ENCODE measurements around the gene MDP1.

MDP1 gene

GRCh38 chr14:24181371-24182077 lies 34.3 kb downstream of the MDP1 start:
- H3K4me3 ChIP-seq (ENCODE audit: low read depth in 1 of 2, low read length in 2 of 2): no peak overlapping the region
- H3K27me3 ChIP-seq (ENCODE audit: control insufficient read depth in 1 of 2, insufficient read depth in 2 of 2, low read length in 2 of 2): no peaks in the 10 kb centered on the region
- no peak overlapping the region for H3K27ac ChIP-seq (ENCODE audit: low read depth, low read length)
- no peak overlapping the region for H3K9ac ChIP-seq (ENCODE audit: low read length)
- peaks cover 81% of the 10 kb centered on the region for H3K36me3 ChIP-seq (ENCODE audit: insufficient read depth, low read length)
- no peaks in the 10 kb centered on the region for H3K9me3 ChIP-seq (ENCODE audit: low read length)
- peaks cover 11% of the 10 kb centered on the region for H3K4me1 ChIP-seq (ENCODE audit: insufficient read depth, low read length)

GRCh38 chr14:24179961-24180796 lies 35.7 kb downstream of the MDP1 start:
- peaks cover 11% of the 10 kb centered on the region for H3K4me1 ChIP-seq (ENCODE audit: insufficient read depth, low read length)
- H3K27ac ChIP-seq (ENCODE audit: low read depth, low read length): peak overlapping the region; percentile 66
- H3K27me3 ChIP-seq (ENCODE audit: control insufficient read depth in 1 of 2, insufficient read depth in 2 of 2, low read length in 2 of 2): no peaks in the 10 kb centered on the region
- no peak overlapping the region for H3K4me3 ChIP-seq (ENCODE audit: low read depth in 1 of 2, low read length in 2 of 2)
- no peak overlapping the region for H3K9ac ChIP-seq (ENCODE audit: low read length)
- H3K9me3 ChIP-seq (ENCODE audit: low read length): no peaks in the 10 kb centered on the region
- peaks cover 69% of the 10 kb centered on the region for H3K36me3 ChIP-seq (ENCODE audit: insufficient read depth, low read length)

- H3K27ac ChIP-seq (ENCODE audit: low read depth, low read length): peak overlapping the region; percentile 66
- peaks cover 11% of the 10 kb centered on the region for H3K4me1 ChIP-seq (ENCODE audit: insufficient read depth, low read length)
- H3K9me3 ChIP-seq (ENCODE audit: low read length): no peaks in the 10 kb centered on the region
- no peak overlapping the region for H3K9ac ChIP-seq (ENCODE audit: low read length)
- no peaks in the 10 kb centered on the region for H3K27me3 ChIP-seq (ENCODE audit: control insufficient read depth in 1 of 2, insufficient read depth in 2 of 2, low read length in 2 of 2)
- no peak overlapping the region for H3K4me3 ChIP-seq (ENCODE audit: low read depth in 1 of 2, low read length in 2 of 2)
- peaks cover 62% of the 10 kb centered on the region for H3K36me3 ChIP-seq (ENCODE audit: insufficient read depth, low read length)
Measured at GRCh38 chr14:24179294-24179960, 36.4 kb downstream of the MDP1 start.

- H3K9ac ChIP-seq (ENCODE audit: low read length): no peak overlapping the region
- H3K36me3 ChIP-seq (ENCODE audit: insufficient read depth, low read length): peaks cover 54% of the 10 kb centered on the region
- H3K27me3 ChIP-seq (ENCODE audit: control insufficient read depth in 1 of 2, insufficient read depth in 2 of 2, low read length in 2 of 2): no peaks in the 10 kb centered on the region
- no peaks in the 10 kb centered on the region for H3K9me3 ChIP-seq (ENCODE audit: low read length)
- no peak overlapping the region for H3K4me3 ChIP-seq (ENCODE audit: low read depth in 1 of 2, low read length in 2 of 2)
- H3K27ac ChIP-seq (ENCODE audit: low read depth, low read length): no peak overlapping the region
- H3K4me1 ChIP-seq (ENCODE audit: insufficient read depth, low read length): peaks cover 11% of the 10 kb centered on the region
Measured at GRCh38 chr14:24178399-24179178, 37.3 kb downstream of the MDP1 start.

GRCh38 chr14:24177891-24178290 lies 38.0 kb downstream of the MDP1 start:
- H3K27ac ChIP-seq (ENCODE audit: low read depth, low read length): no peak overlapping the region
- no peak overlapping the region for H3K9ac ChIP-seq (ENCODE audit: low read length)
- H3K9me3 ChIP-seq (ENCODE audit: low read length): no peaks in the 10 kb centered on the region
- H3K36me3 ChIP-seq (ENCODE audit: insufficient read depth, low read length): peaks cover 48% of the 10 kb centered on the region
- H3K4me1 ChIP-seq (ENCODE audit: insufficient read depth, low read length): peaks cover 11% of the 10 kb centered on the region
- no peak overlapping the region for H3K4me3 ChIP-seq (ENCODE audit: low read depth in 1 of 2, low read length in 2 of 2)
- no peaks in the 10 kb centered on the region for H3K27me3 ChIP-seq (ENCODE audit: control insufficient read depth in 1 of 2, insufficient read depth in 2 of 2, low read length in 2 of 2)

GRCh38 chr14:24177041-24177825 lies 38.6 kb downstream of the MDP1 start:
- no peak overlapping the region for H3K27ac ChIP-seq (ENCODE audit: low read depth, low read length)
- peaks cover 42% of the 10 kb centered on the region for H3K36me3 ChIP-seq (ENCODE audit: insufficient read depth, low read length)
- peaks cover 11% of the 10 kb centered on the region for H3K4me1 ChIP-seq (ENCODE audit: insufficient read depth, low read length)
- H3K9ac ChIP-seq (ENCODE audit: low read length): no peak overlapping the region
- H3K27me3 ChIP-seq (ENCODE audit: control insufficient read depth in 1 of 2, insufficient read depth in 2 of 2, low read length in 2 of 2): no peaks in the 10 kb centered on the region
- H3K9me3 ChIP-seq (ENCODE audit: low read length): no peaks in the 10 kb centered on the region
- H3K4me3 ChIP-seq (ENCODE audit: low read depth in 1 of 2, low read length in 2 of 2): no peak overlapping the region

- Histone ChIP-seq H3K36me3 (ENCODE audit: insufficient read depth, low read length) (peaks cover 37% of the 10 kb centered on the region), H3K9me3 (ENCODE audit: low read length) (no peaks in the 10 kb centered on the region), H3K4me3 (ENCODE audit: low read depth in 1 of 2, low read length in 2 of 2) (no peak overlapping the region), H3K4me1 (ENCODE audit: insufficient read depth, low read length) (peaks cover 11% of the 10 kb centered on the region), H3K27me3 (ENCODE audit: control insufficient read depth in 1 of 2, insufficient read depth in 2 of 2, low read length in 2 of 2) (no peaks in the 10 kb centered on the region), H3K9ac (ENCODE audit: low read length) (no peak overlapping the region), H3K27ac (ENCODE audit: low read depth, low read length) (no peak overlapping the region)
Measured at GRCh38 chr14:24176599-24176998, 39.3 kb downstream of the MDP1 start.

GRCh38 chr14:24172871-24173281 lies 43.0 kb downstream of the MDP1 start:
- H3K36me3 ChIP-seq (ENCODE audit: insufficient read depth, low read length): peaks cover 13% of the 10 kb centered on the region
- H3K4me1 ChIP-seq (ENCODE audit: insufficient read depth, low read length): no peaks in the 10 kb centered on the region
- no peaks in the 10 kb centered on the region for H3K27me3 ChIP-seq (ENCODE audit: control insufficient read depth in 1 of 2, insufficient read depth in 2 of 2, low read length in 2 of 2)
- H3K27ac ChIP-seq (ENCODE audit: low read depth, low read length): peak overlapping the region; percentile 34
- no peak overlapping the region for H3K9ac ChIP-seq (ENCODE audit: low read length)
- H3K4me3 ChIP-seq (ENCODE audit: low read depth in 1 of 2, low read length in 2 of 2): no peak overlapping the region
- no peaks in the 10 kb centered on the region for H3K9me3 ChIP-seq (ENCODE audit: low read length)

- Histone ChIP-seq H3K4me3 (ENCODE audit: low read depth in 1 of 2, low read length in 2 of 2) (peak overlapping the region; percentile 21 to 64), H3K27me3 (ENCODE audit: control insufficient read depth in 1 of 2, insufficient read depth in 2 of 2, low read length in 2 of 2) (no peaks in the 10 kb centered on the region), H3K9me3 (ENCODE audit: low read length) (no peaks in the 10 kb centered on the region), H3K27ac (ENCODE audit: low read depth, low read length) (peak overlapping the region; percentile 34), H3K36me3 (ENCODE audit: insufficient read depth, low read length) (peaks cover 10% of the 10 kb centered on the region), H3K9ac (ENCODE audit: low read length) (no peak overlapping the region), H3K4me1 (ENCODE audit: insufficient read depth, low read length) (no peaks in the 10 kb centered on the region)
Measured at GRCh38 chr14:24172261-24172860, 43.5 kb downstream of the MDP1 start.
